ENCODE measurements around the gene SLC50A1.
A peak's percentile ranks its signal among the peaks of the same experiment; 100 is the strongest.

Gene SLC50A1

GRCh38 chr1:155186794-155187455 lies 51.3 kb downstream of the SLC50A1 start:
- Histone ChIP-seq H3K27me3 (replicated peaks; ENCODE audit: insufficient read depth, low read length) (peaks cover 32% of the 10 kb centered on the region; the same call in 1 of the 2 replicates), H3K9ac (ENCODE audit: low read length) (no peak overlapping the region), H3K36me3 (replicated peaks; ENCODE audit: insufficient read depth, low read length) (no peaks in the 10 kb centered on the region), H3F3A (ENCODE audit: insufficient read depth, low read length) (no peaks in the 10 kb centered on the region), H3K4me2 (ENCODE audit: low read depth, low read length) (no peak overlapping the region), H3K79me2 (ENCODE audit: low read length) (no peaks in the 10 kb centered on the region), H3K9me2 (replicated peaks; ENCODE audit: insufficient read depth, low read length) (no peaks in the 10 kb centered on the region), H3K9me3 (replicated peaks; ENCODE audit: insufficient read depth, low read length) (no peaks in the 10 kb centered on the region), H2AFZ (ENCODE audit: low read length) (no peak overlapping the region), H4K20me1 (ENCODE audit: insufficient read depth, low read length) (no peaks in the 10 kb centered on the region), H3K4me3 (ENCODE audit: low read length) (no peak overlapping the region), H3K27ac (ENCODE audit: low read length) (no peak overlapping the region), H3K4me1 (ENCODE audit: low read length) (peaks cover 13% of the 10 kb centered on the region)
- TF ChIP-seq EZH2phosphoT487 (IDR thresholded peaks at IDR 0.05; ENCODE audit: low read length): no peak
- no peak for TF ChIP-seq EZH2 (optimal IDR thresholded peaks at IDR 0.05; ENCODE audit: low read depth, low read length)
- no peak for TF ChIP-seq CTCF (IDR thresholded peaks at IDR 0.05; ENCODE audit: low read length)
- no peak for DNase-seq

GRCh38 chr1:155187456-155187891 lies 51.8 kb downstream of the SLC50A1 start:
- Histone ChIP-seq H3K9me2 (replicated peaks; ENCODE audit: insufficient read depth, low read length) (no peaks in the 10 kb centered on the region), H3K27ac (ENCODE audit: low read length) (no peak overlapping the region), H3K4me2 (ENCODE audit: low read depth, low read length) (no peak overlapping the region), H3K36me3 (replicated peaks; ENCODE audit: insufficient read depth, low read length) (no peaks in the 10 kb centered on the region), H3K27me3 (replicated peaks; ENCODE audit: insufficient read depth, low read length) (peaks cover 32% of the 10 kb centered on the region), H3K4me1 (ENCODE audit: low read length) (peaks cover 13% of the 10 kb centered on the region), H3K79me2 (ENCODE audit: low read length) (no peaks in the 10 kb centered on the region), H3K9me3 (replicated peaks; ENCODE audit: insufficient read depth, low read length) (no peaks in the 10 kb centered on the region), H3K9ac (ENCODE audit: low read length) (no peak overlapping the region), H4K20me1 (ENCODE audit: insufficient read depth, low read length) (no peaks in the 10 kb centered on the region), H3K4me3 (ENCODE audit: low read length) (no peak overlapping the region), H2AFZ (ENCODE audit: low read length) (no peak overlapping the region), H3F3A (ENCODE audit: insufficient read depth, low read length) (no peaks in the 10 kb centered on the region)
- no peak for TF ChIP-seq CTCF (IDR thresholded peaks at IDR 0.05; ENCODE audit: low read length)
- TF ChIP-seq EZH2phosphoT487 (IDR thresholded peaks at IDR 0.05; ENCODE audit: low read length): no peak
- no peak for TF ChIP-seq EZH2 (optimal IDR thresholded peaks at IDR 0.05; ENCODE audit: low read depth, low read length)
- peak; percentile 5 for DNase-seq

- H3K9me3 ChIP-seq (replicated peaks; ENCODE audit: insufficient read depth, low read length): no peaks in the 10 kb centered on the region
- peaks cover 34% of the 10 kb centered on the region for H3K27me3 ChIP-seq (replicated peaks; ENCODE audit: insufficient read depth, low read length)
- no peak overlapping the region for H3K4me3 ChIP-seq (ENCODE audit: low read length)
- H3K79me2 ChIP-seq (ENCODE audit: low read length): no peaks in the 10 kb centered on the region
- TF ChIP-seq EZH2phosphoT487 (IDR thresholded peaks at IDR 0.05; ENCODE audit: low read length) (no peak), CTCF (IDR thresholded peaks at IDR 0.05; ENCODE audit: low read length) (no peak), EZH2 (optimal IDR thresholded peaks at IDR 0.05; ENCODE audit: low read depth, low read length) (no peak)
- peaks cover 17% of the 10 kb centered on the region for H3K4me1 ChIP-seq (ENCODE audit: low read length)
- no peak overlapping the region for H3K4me2 ChIP-seq (ENCODE audit: low read depth, low read length)
- no peak overlapping the region for H3K27ac ChIP-seq (ENCODE audit: low read length)
- no peaks in the 10 kb centered on the region for H3F3A ChIP-seq (ENCODE audit: insufficient read depth, low read length)
- no peaks in the 10 kb centered on the region for H3K36me3 ChIP-seq (replicated peaks; ENCODE audit: insufficient read depth, low read length)
- no peaks in the 10 kb centered on the region for H4K20me1 ChIP-seq (ENCODE audit: insufficient read depth, low read length)
- no peak overlapping the region for H3K9ac ChIP-seq (ENCODE audit: low read length)
- DNase-seq: no peak
- no peak overlapping the region for H2AFZ ChIP-seq (ENCODE audit: low read length)
- H3K9me2 ChIP-seq (replicated peaks; ENCODE audit: insufficient read depth, low read length): no peaks in the 10 kb centered on the region
Observed at GRCh38 chr1:155188268-155188667, 52.6 kb downstream of the SLC50A1 start.

All from MM.1S (cell line).